Common myeloid progenitor, CD34-positive (primary cell): ENCODE measurements around the gene GTSE1.
A peak's percentile ranks its signal among the peaks of the same experiment; 100 is the strongest.
"Not testable (repeated sequence)": the region's sequence is repeated elsewhere in the genome, so short reads cannot be mapped to it uniquely, and the experiment has no call there.

Source experiments
- CTCF ChIA-PET: fragments of 350-600 bp; sonication (Branson Sonifier 250); formaldehyde crosslinking; loops from one replicate; lab custom pipeline; 2021; ENCODE audit warnings: antibody characterized with exemption; lab: Charles Lee
- POLR2A ChIA-PET: fragments of 350-600 bp; sonication (Branson Sonifier 250); formaldehyde crosslinking; loops from one replicate; lab custom pipeline; 2021; ENCODE audit warnings: antibody characterized with exemption; lab: Charles Lee
- DNase-seq, 3 donors: peaks; one replicate each; pipeline versions ENCODE4 v3.0.0 to v3.0.0-alpha.2; 2013
- H3K27ac ChIP-seq, 2 experiments: 1 replicate in 1 of 2; 2 replicates in 1 of 2; pipeline ENCODE4 v1.7.0; 2013; ENCODE audit warnings: inconsistent platforms in 2 of 2, low read length in 2 of 2, mild to moderate bottlenecking in 2 of 2, low read depth in 1 of 2, moderate library complexity in 1 of 2; ENCODE audit not compliant: severe bottlenecking in 2 of 2, insufficient read depth in 1 of 2, poor library complexity in 1 of 2
- H3K27me3 ChIP-seq, 5 experiments: replicated peaks in 2 of 5; 1 replicate in 3 of 5; 2 replicates in 2 of 5; pipeline versions ENCODE4 v1.6.1 to v1.7.0; 2013; ENCODE audit warnings: low read length in 4 of 5, mild to moderate bottlenecking in 2 of 5, moderate library complexity in 2 of 5, inconsistent platforms in 1 of 5; ENCODE audit not compliant: insufficient read depth in 5 of 5, control insufficient read depth in 4 of 5
- H3K36me3 ChIP-seq, 4 experiments: 1 replicate in 2 of 4; 2 replicates in 2 of 4; pipeline versions ENCODE4 v1.6.1 to v1.7.0; 2013; ENCODE audit warnings: low read length in 3 of 4, control low read depth in 1 of 4, mild to moderate bottlenecking in 1 of 4; ENCODE audit not compliant: control insufficient read depth in 4 of 4, insufficient read depth in 4 of 4
- H3K4me1 ChIP-seq, 4 experiments: 1 replicate in 3 of 4; 2 replicates in 1 of 4; pipeline versions ENCODE4 v1.6.1 to v1.7.1; 2013; ENCODE audit warnings: low read length in 3 of 4, mild to moderate bottlenecking in 3 of 4, control low read depth in 1 of 4, inconsistent platforms in 1 of 4, moderate library complexity in 1 of 4; ENCODE audit not compliant: control insufficient read depth in 4 of 4, insufficient read depth in 4 of 4; ENCODE audit errors: control extremely low read depth in 1 of 4
- H3K4me3 ChIP-seq, 7 experiments: 1 replicate in 4 of 7; 2 replicates in 3 of 7; pipeline versions ENCODE4 v1.5.1 to v1.7.0; 2013; ENCODE audit warnings: mild to moderate bottlenecking in 7 of 7, low read length in 6 of 7, moderate library complexity in 6 of 7, inconsistent platforms in 2 of 7, low read depth in 2 of 7, control low read depth in 1 of 7; ENCODE audit not compliant: insufficient read depth in 4 of 7, control insufficient read depth in 1 of 7; ENCODE audit errors: extremely low read depth in 1 of 7
- H3K9me3 ChIP-seq, 5 experiments: 1 replicate in 4 of 5; 2 replicates in 1 of 5; pipeline versions ENCODE4 v1.6.1 to v1.7.1; 2013; ENCODE audit warnings: low read length in 4 of 5, mild to moderate bottlenecking in 2 of 5, inconsistent platforms in 1 of 5, low read depth in 1 of 5, moderate library complexity in 1 of 5; ENCODE audit not compliant: control insufficient read depth in 4 of 5, insufficient read depth in 2 of 5; ENCODE audit errors: control extremely low read depth in 1 of 5
- WGBS: methylation state at CpG from one replicate; pipeline ENCODE4 v1.1.5; 2013; ENCODE audit not compliant: insufficient coverage; 5-methylcytosine and 5-hydroxymethylcytosine counted together

Gene GTSE1

DNA sequence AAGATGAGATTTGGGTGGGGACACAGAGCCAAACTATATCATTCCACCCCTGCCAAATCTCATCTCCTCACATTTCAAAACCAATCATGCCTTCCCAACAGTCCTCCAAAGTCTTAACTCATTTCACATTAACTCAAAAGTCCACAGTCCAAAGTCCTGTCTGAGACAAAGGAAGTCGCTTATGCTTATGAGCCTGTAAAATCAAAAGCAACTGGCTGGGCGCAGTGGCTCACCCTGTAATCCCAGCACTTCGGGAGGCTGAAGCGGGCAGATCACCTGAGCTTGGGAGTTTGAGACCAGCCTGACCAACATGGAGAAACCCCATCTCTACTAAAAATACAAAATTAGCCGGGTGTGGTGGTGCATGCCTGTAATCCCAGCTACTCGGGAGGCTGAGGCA lies 32.1 kb upstream of the GTSE1 start:
- H3K9me3 ChIP-seq: peaks cover 0 to 20% (median 2%) of the 10 kb centered on the region in 5 experiments
- H3K27ac ChIP-seq, DNase-seq, CTCF ChIA-PET, POLR2A ChIA-PET, H3K36me3 ChIP-seq, H3K4me3 ChIP-seq: not testable (repeated sequence)
- peaks cover 8 to 40% (median 18%) of the 10 kb centered on the region in 5 experiments for H3K27me3 ChIP-seq
- H3K4me1 ChIP-seq: peaks cover 0 to 21% (median 11%) of the 10 kb centered on the region in 4 experiments
- WGBS: 100% methylated on average over 4 of the region's 6 CpGs

DNA sequence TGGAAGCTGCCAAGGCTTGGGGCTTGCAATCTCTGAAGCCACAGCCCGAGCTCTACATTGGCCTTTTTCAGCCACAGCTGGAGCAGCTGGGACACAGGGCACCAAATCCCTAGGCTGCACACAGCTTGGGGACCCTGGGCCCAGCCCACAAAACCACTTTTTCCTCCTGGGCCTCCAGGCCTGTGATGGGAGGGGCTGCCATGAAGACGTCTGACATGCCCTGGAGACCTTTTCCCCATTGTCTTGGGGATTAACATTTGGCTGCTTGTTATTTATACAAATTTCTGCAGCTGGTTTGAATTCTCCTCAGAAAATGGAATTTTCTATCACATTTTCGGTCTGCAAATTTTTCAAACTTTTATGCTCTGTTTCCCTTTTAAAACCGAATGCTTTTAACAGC lies 31.0 kb upstream of the GTSE1 start:
- peaks cover 0 to 18% (median 11%) of the 10 kb centered on the region in 4 experiments for H3K4me1 ChIP-seq
- peaks cover 5 to 35% (median 18%) of the 10 kb centered on the region in 5 experiments for H3K27me3 ChIP-seq
- ChIA-PET CTCF (interaction anchor here (0.6 to 1.1 kb wide), 2 partner anchors 15 to 42 kb away, joined by 3 read pairs; no protein-coding TSS in a partner anchor), POLR2A (interaction anchor here (0.6 to 0.7 kb wide), 3 partner anchors 10 to 29 kb away, joined by 3 to 7 read pairs (median 4); no protein-coding TSS in a partner anchor)
- H3K27ac ChIP-seq, H3K4me3 ChIP-seq, H3K36me3 ChIP-seq, DNase-seq: not testable (repeated sequence)
- 100% methylated on average over 3 of the region's 4 CpGs for WGBS
- H3K9me3 ChIP-seq: peaks cover 0 to 20% (median 2%) of the 10 kb centered on the region in 5 experiments

DNA sequence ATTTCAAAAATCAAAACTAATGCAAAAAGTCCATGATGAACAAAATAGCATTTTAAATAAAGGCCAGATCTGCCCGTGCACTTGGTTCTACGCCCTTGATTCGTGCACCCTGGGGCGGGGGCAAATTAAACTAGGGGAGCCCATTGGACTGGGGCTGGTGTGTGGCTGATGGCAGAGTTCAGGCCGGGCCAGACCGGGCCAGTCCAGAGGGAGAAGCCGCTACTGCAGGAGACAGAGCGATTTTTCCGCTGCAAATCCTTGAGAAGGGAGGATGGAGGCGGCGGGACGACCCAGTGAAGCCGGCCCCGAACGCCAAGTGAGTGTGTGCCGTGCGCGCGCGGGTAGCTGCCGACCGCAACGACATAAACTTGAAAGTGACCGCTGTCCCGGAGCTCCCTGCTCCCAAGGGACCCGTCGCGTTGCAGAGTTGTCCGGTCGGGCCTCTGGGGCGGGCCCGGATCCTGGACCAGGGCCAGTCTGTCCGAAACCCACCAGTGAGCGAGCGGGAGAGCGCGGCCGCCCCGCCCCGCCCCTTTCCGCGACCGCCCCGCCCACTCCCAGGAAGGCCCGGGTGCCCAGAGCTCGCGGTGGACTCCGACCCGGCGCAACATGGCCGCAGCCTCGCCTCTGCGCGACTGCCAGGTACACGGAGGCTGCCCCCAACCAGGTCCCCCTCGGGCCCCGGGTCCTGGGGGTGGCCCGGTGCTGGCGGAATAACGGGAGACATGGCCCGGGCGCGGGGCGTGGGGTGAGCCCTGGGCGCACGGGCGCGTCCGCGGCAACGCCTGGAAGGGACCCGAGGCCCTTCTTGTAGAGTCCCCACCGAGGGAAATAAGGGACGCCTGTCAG lies 29.0 kb upstream of the GTSE1 start, which contains the start of gene TTC38:
Gene TTC38 (plus strand): TSS at position 578 of the 849 bp plus-strand sequence. CDS start 32 bp downstream, at position 610.
- peak within 1 kb of the TSS; percentile 59 to 91 (median 75) for H3K4me3 ChIP-seq
- POLR2A ChIA-PET: interaction anchor here (1.9 kb wide), 1 partner anchor 21 kb away, joined by 5 read pairs; no protein-coding TSS in a partner anchor
- WGBS: under 1% methylated on average over 70 of the region's 74 CpGs
- H3K27ac ChIP-seq: peak within 1 kb of the TSS in 1 of 2 experiments; percentile 54
- CTCF ChIA-PET: interaction anchor here (0.8 to 1.4 kb wide), 6 partner anchors 9 to 151 kb away, joined by 3 to 5 read pairs (median 3); partner anchors contain the start of gene GTSE1
- DNase-seq: peak in 2 of 3 donors; percentile 48 to 74
- H3K36me3 ChIP-seq: peaks cover 0 to 10% (median 4%) of the 10 kb centered on the region in 4 experiments
- H3K4me1 ChIP-seq: peaks cover 0 to 15% (median 9%) of the 10 kb centered on the region in 4 experiments
- H3K27me3 ChIP-seq: peaks cover 0 to 16% (median 8%) of the 10 kb centered on the region in 5 experiments
- peaks cover 0 to 20% (median 0%) of the 10 kb centered on the region in 5 experiments for H3K9me3 ChIP-seq

DNA sequence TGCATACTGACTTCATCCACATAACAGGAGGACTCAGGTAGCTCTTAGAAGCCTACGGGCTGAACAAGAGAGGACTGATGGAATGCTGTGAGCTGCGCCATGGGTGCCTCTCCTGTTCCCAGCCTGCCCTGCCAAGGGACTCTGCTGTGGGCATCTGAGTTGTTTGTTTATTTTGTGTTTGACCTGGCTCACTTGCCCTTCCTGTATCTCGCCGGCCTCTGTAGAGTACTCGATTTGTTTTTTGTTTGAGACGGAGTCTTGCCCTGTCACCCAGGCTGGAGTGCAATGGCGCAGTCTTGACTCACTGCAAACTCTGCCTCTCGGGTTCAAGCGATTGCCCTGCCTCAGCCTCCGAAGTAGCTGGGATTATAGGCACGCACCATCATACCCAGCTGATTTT lies 27.1 kb upstream of the GTSE1 start:
- 97% methylated on average over 11 of the region's 11 CpGs for WGBS
- peaks cover 0 to 29% (median 20%) of the 10 kb centered on the region in 4 experiments for H3K36me3 ChIP-seq
- no peak overlapping the region for H3K27ac ChIP-seq
- H3K9me3 ChIP-seq: peaks cover 0 to 14% (median 0%) of the 10 kb centered on the region in 5 experiments
- CTCF ChIA-PET: interaction anchor here (1.0 to 1.4 kb wide), 4 partner anchors 13 to 274 kb away, joined by 3 to 4 read pairs (median 3); no protein-coding TSS in a partner anchor
- no peak for DNase-seq
- H3K27me3 ChIP-seq: peaks cover 0 to 3% (median 0%) of the 10 kb centered on the region in 5 experiments
- no peak overlapping the region for H3K4me3 ChIP-seq
- POLR2A ChIA-PET: no interaction called here
- peaks cover 0 to 10% (median 7%) of the 10 kb centered on the region in 4 experiments for H3K4me1 ChIP-seq

DNA sequence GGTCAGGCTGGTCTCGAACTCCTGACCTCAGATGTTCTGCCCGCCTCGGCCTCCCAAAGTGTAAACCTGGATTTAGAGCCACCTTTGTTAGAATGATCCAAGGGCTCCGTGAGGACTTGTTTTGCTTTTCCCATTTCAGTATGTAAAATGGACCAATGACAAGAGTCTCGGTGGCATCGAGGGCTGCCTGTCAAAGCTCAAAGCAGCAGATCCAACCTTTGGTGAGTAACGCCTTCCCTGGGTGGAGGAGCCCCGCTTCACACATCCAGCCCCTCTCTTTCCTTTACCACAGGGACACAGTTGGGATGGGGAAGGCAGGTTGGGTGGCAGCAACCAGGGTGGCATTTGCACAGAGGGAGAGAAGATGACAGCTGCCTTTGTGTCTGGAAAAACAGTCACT lies 24.5 kb upstream of the GTSE1 start:
- H3K27ac ChIP-seq: no peak overlapping the region
- 100% methylated on average over 5 of the region's 8 CpGs for WGBS

DNA sequence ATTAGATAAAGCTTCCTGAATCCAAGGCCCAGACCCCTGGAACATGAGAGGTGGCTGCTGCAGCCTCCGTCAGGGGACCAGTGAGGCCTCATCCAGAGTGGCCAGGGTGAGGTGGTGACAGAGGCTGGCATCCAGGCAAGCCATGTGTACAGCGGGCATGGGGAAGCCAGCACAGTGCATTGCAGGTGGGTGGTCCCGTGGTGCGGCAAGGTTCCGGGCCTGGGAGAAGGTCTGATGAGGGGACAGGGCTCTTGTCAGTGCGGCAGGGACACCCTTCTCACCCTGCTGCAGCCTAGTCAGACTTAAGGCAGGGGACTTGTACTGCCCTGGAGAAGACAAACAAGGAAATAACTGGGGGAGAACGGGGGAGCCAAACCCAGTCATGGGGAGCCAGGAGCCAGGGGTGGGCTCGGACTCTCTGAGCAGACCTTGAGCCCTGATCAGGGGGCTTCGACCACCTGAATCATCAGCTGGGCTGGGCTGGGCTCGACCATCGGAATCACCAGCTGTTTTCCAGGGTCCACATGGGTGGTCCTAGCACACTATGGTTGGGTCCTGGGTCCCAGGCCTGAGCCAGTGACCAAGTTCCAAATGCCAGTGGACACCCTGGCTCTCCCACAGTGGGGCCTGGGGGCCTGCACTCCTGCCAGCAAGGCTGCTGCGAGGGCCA lies 23.8 kb upstream of the GTSE1 start:
- peaks cover 0 to 4% (median 0%) of the 10 kb centered on the region in 5 experiments for H3K9me3 ChIP-seq
- CTCF ChIA-PET: interaction anchor here (1.0 to 2.4 kb wide), 2 partner anchors 11 to 28 kb away, joined by 3 to 6 read pairs; no protein-coding TSS in a partner anchor
- H3K27me3 ChIP-seq: no peaks in the 10 kb centered on the region
- no peak overlapping the region for H3K27ac ChIP-seq
- no peak overlapping the region for H3K4me3 ChIP-seq
- WGBS: 94% methylated on average over 10 of the region's 12 CpGs
- DNase-seq: no peak
- H3K36me3 ChIP-seq: peaks cover 10 to 47% (median 38%) of the 10 kb centered on the region in 4 experiments
- H3K4me1 ChIP-seq: peaks cover 0 to 5% (median 5%) of the 10 kb centered on the region in 4 experiments
- POLR2A ChIA-PET: no interaction called here

More for the DNA sequence above, 24.5 kb upstream of the GTSE1 start:
- DNase-seq: no peak
- ChIA-PET POLR2A (no interaction called here), CTCF (interaction anchor here (1.0 to 2.4 kb wide), 2 partner anchors 11 to 28 kb away, joined by 3 to 6 read pairs; no protein-coding TSS in a partner anchor)
- Histone ChIP-seq H3K4me3 (no peak overlapping the region), H3K27me3 (no peaks in the 10 kb centered on the region), H3K4me1 (peaks cover 0 to 9% (median 7%) of the 10 kb centered on the region in 4 experiments), H3K36me3 (peaks cover 10 to 43% (median 35%) of the 10 kb centered on the region in 4 experiments), H3K9me3 (peaks cover 0 to 4% (median 0%) of the 10 kb centered on the region in 5 experiments)
